GM19452 (cell line): ENCODE results near the gene PIAS2.
"Not testable (repeated sequence)": the region's sequence is repeated elsewhere in the genome, so short reads cannot be mapped to it uniquely, and the experiment has no call there.

ENCODE experiments used
- ATAC-seq: cut with Tn5 transposase; IDR thresholded peaks from one replicate; pipeline ENCODE4 v1.9.1; 2021; ENCODE audit not compliant: unreplicated experiment

Gene PIAS2

GRCh38 chr18:46842583-46842982, 74.7 kb downstream of the PIAS2 start:
- no peak for ATAC-seq

GRCh38 chr18:46833899-46834298, 83.4 kb downstream of the PIAS2 start:
- ATAC-seq, result no peak

GRCh38 chr18:46832849-46833248, 84.5 kb downstream of the PIAS2 start:
- no peak for ATAC-seq

- ATAC-seq, result not testable (repeated sequence)
Measured at GRCh38 chr18:46832422-46832821, 84.9 kb downstream of the PIAS2 start.

- no peak for ATAC-seq
Measured at GRCh38 chr18:46831434-46831833, 85.9 kb downstream of the PIAS2 start.

- no peak for ATAC-seq
Measured at GRCh38 chr18:46830633-46831032, 86.7 kb downstream of the PIAS2 start.

- no peak for ATAC-seq
Measured at GRCh38 chr18:46829947-46830346, 87.4 kb downstream of the PIAS2 start.

- ATAC-seq, result no peak
Measured at GRCh38 chr18:46829531-46829930, 87.8 kb downstream of the PIAS2 start.

GRCh38 chr18:46821856-46822711, 95.2 kb downstream of the PIAS2 start:
- no peak for ATAC-seq

- no peak for ATAC-seq
Measured at GRCh38 chr18:46820863-46821262, 96.4 kb downstream of the PIAS2 start.

- ATAC-seq, result no peak
Measured at GRCh38 chr18:46815661-46816060, 101.6 kb downstream of the PIAS2 start.

- no peak for ATAC-seq
Measured at GRCh38 chr18:46814399-46814798, 102.9 kb downstream of the PIAS2 start.

GRCh38 chr18:46812311-46812710, 105.0 kb downstream of the PIAS2 start:
- no peak for ATAC-seq

GRCh38 chr18:46810481-46811000, 106.8 kb downstream of the PIAS2 start:
- no peak for ATAC-seq

- ATAC-seq, result no peak
Measured at GRCh38 chr18:46809145-46809544, 108.2 kb downstream of the PIAS2 start.

- not testable (repeated sequence) for ATAC-seq
Measured at GRCh38 chr18:46795945-46796344, 121.4 kb downstream of the PIAS2 start.

- ATAC-seq, result no peak
Measured at GRCh38 chr18:46794607-46795006, 122.7 kb downstream of the PIAS2 start.

- ATAC-seq, result no peak
Measured at GRCh38 chr18:46793565-46793964, 123.7 kb downstream of the PIAS2 start.

- no peak for ATAC-seq
Measured at GRCh38 chr18:46789088-46789487, 128.2 kb downstream of the PIAS2 start.

GRCh38 chr18:46787674-46788073, 129.6 kb downstream of the PIAS2 start:
- no peak for ATAC-seq

- ATAC-seq, result no peak
Measured at GRCh38 chr18:46772357-46772756, 144.9 kb downstream of the PIAS2 start.

GRCh38 chr18:46771141-46771540, 146.2 kb downstream of the PIAS2 start:
- ATAC-seq, result no peak

- ATAC-seq, result no peak
Measured at GRCh38 chr18:46770708-46771107, 146.6 kb downstream of the PIAS2 start.
